ENCODE measurements around the gene KCNH5. TPM values are rescaled to one million over a fixed set of nuclear protein-coding genes. Genes with fewer than 3 reads are reported as not detected.

The KCNH5 gene
- polyA plus RNA-seq, 2 of the 4 experiments (the other 2 are of a cell fraction): 0.01 TPM; not detected in 1

GRCh38 chr14:62778310-62778709 is 266.9 kb downstream of the KCNH5 start:
- ChIA-PET POLR2A (no interaction called here), CTCF (no interaction called here)
- TF ChIP-seq EHF (CRISPR knock-in tag; IDR thresholded peaks at IDR 0.05) (no peak), MAX (IDR thresholded peaks at IDR 0.05) (no peak), HEYL (CRISPR knock-in tag; IDR thresholded peaks at IDR 0.05) (no peak), PHF8 (IDR thresholded peaks at IDR 0.05; ENCODE audit: borderline replicate concordance, low read depth) (no peak), ZSCAN20 (CRISPR knock-in tag; IDR thresholded peaks at IDR 0.05) (no peak), CEBPB (IDR thresholded peaks at IDR 0.05) (no peak), ZNF302 (CRISPR knock-in tag; IDR thresholded peaks at IDR 0.05) (no peak), RFX5 (IDR thresholded peaks at IDR 0.05) (no peak), CBX2 (IDR thresholded peaks at IDR 0.05; ENCODE audit: borderline replicate concordance, low read depth) (no peak), ELK1 (IDR thresholded peaks at IDR 0.05; ENCODE audit: low read depth, low read length) (no peak), SREBF2 (IDR thresholded peaks at IDR 0.05) (no peak), KDM1A (IDR thresholded peaks at IDR 0.05; ENCODE audit: low read depth) (no peak), USF2 (IDR thresholded peaks at IDR 0.05) (no peak)
- no peak for ATAC-seq
- Histone ChIP-seq H3K9me3 (no peaks in the 10 kb centered on the region), H3K27ac (no peak overlapping the region), H3K4me1 (no peaks in the 10 kb centered on the region), H3K4me2 (peak overlapping the region; percentile 9; the same call in 1 of the 3 replicates), H3K4me3 (no peak overlapping the region)
- 37% methylated on average over 2 of the region's 2 CpGs for WGBS (ENCODE audit: missing lambda C conversion rate)
- DNase-seq (ENCODE audit: low read depth in 1 of 2, low spot score in 1 of 2): no peak
- FAIRE-seq: no peak

DNA sequence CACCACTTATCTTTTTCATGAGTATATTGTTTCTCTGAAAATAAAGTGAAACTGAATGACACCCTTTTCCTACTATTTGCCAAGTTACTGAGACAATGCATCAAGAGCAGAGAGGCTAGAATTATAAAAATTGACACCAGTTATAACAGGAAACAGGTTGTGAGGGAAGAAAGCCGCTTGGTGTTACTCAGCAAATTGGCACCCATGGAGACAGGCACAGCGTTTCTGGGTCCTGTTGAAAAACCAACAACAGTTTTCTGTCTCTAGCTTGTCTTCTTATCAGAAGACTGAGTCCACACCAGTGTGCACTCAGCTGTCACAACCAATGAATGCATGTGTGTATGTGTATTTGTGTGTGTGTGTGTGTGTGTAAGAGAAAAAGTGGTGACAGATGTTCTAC is 267.7 kb downstream of the KCNH5 start:
- FAIRE-seq (no peak), ATAC-seq (no peak), DNase-seq (ENCODE audit: low read depth in 1 of 2, low spot score in 1 of 2) (no peak)
- no peak overlapping the region for H3K4me2 ChIP-seq
- POLR2A ChIA-PET: no interaction called here
- no peak for TF ChIP-seq POLR2A (IDR thresholded peaks at IDR 0.05; ENCODE audit: low read length)
- TF ChIP-seq MAZ (IDR thresholded peaks at IDR 0.05; ENCODE audit: borderline replicate concordance, low read depth, low read length): no peak
- no peak overlapping the region for H3K27ac ChIP-seq
- H3K4me1 ChIP-seq: no peaks in the 10 kb centered on the region
- 54% methylated on average over 2 of the region's 2 CpGs for WGBS (ENCODE audit: missing lambda C conversion rate)
- no peaks in the 10 kb centered on the region for H3K9me3 ChIP-seq
- CTCF ChIA-PET: no interaction called here
- H3K4me3 ChIP-seq: no peak overlapping the region

GRCh38 chr14:62776300-62776699 is 269.0 kb downstream of the KCNH5 start:
- ChIA-PET POLR2A (no interaction called here), CTCF (interaction anchor here (0.5 to 0.6 kb wide), 2 partner anchors 13 to 136 kb away, joined by 3 read pairs; no protein-coding TSS in a partner anchor)
- H3K27ac ChIP-seq: no peak overlapping the region
- TF ChIP-seq ELK1 (IDR thresholded peaks at IDR 0.05; ENCODE audit: low read depth, low read length): no peak
- TF ChIP-seq TP53 (CRISPR knock-in tag; IDR thresholded peaks at IDR 0.05): no peak
- no peak for TF ChIP-seq NR3C1 (IDR thresholded peaks at IDR 0.05)
- no peak for TF ChIP-seq RARB (CRISPR knock-in tag; IDR thresholded peaks at IDR 0.05)
- TF ChIP-seq HDAC2 (IDR thresholded peaks at IDR 0.05): no peak
- no peak for TF ChIP-seq FOSB (CRISPR knock-in tag; IDR thresholded peaks at IDR 0.05)
- TF ChIP-seq, protein P1, sequence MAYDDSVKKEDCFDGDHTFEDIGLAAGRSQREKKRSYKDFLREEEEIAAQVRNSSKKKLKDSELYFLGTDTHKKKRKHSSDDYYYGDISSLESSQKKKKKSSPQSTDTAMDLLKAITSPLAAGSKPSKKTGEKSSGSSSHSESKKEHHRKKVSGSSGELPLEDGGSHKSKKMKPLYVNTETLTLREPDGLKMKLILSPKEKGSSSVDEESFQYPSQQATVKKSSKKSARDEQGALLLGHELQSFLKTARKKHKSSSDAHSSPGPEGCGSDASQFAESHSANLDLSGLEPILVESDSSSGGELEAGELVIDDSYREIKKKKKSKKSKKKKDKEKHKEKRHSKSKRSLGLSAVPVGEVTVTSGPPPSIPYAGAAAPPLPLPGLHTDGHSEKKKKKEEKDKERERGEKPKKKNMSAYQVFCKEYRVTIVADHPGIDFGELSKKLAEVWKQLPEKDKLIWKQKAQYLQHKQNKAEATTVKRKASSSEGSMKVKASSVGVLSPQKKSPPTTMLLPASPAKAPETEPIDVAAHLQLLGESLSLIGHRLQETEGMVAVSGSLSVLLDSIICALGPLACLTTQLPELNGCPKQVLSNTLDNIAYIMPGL (CRISPR knock-in tag; IDR thresholded peaks at IDR 0.05; ENCODE audit: borderline replicate concordance): no peak
- no peak for TF ChIP-seq GATA3 (IDR thresholded peaks at IDR 0.05; ENCODE audit: borderline replicate concordance)
- TF ChIP-seq KDM1A (IDR thresholded peaks at IDR 0.05; ENCODE audit: low read depth): no peak
- TF ChIP-seq PBX3 (IDR thresholded peaks at IDR 0.05): no peak
- TF ChIP-seq ZC3H11A (IDR thresholded peaks at IDR 0.05): no peak
- TF ChIP-seq EHMT2 (IDR thresholded peaks at IDR 0.05; ENCODE audit: low read depth): no peak
- TF ChIP-seq MAFK (IDR thresholded peaks at IDR 0.05; ENCODE audit: partially characterized antibody): no peak
- TF ChIP-seq RCOR1 (IDR thresholded peaks at IDR 0.05; ENCODE audit: low read depth, low read length): no peak
- FAIRE-seq (no peak), DNase-seq (ENCODE audit: low read depth in 1 of 2, low spot score in 1 of 2) (no peak), ATAC-seq (no peak)
- no peaks in the 10 kb centered on the region for H3K4me1 ChIP-seq
- 79% methylated on average over 1 of the region's 1 CpG for WGBS (ENCODE audit: missing lambda C conversion rate)
- no peak overlapping the region for H3K4me3 ChIP-seq
- no peaks in the 10 kb centered on the region for H3K9me3 ChIP-seq
- H3K4me2 ChIP-seq: no peak overlapping the region

Measured in A549 (cell line).